GM12878 (cell line): ENCODE data around the gene FZD8. TPM values are rescaled to one million over a fixed set of nuclear protein-coding genes. Genes with fewer than 3 reads are reported as not detected.

Source experiments
- ATAC-seq: fragments of 200-7000 bp; cut with Tn5 transposase; 3 replicates; pipeline ENCODE4 v1.9.1; 2020; ENCODE audit warnings: mild to moderate bottlenecking, moderate library complexity
- BruUV-seq: library from RNA; stranded (reverse); fragments of 400-500 nt; replicated peaks from 2 replicates; lab custom pipeline; 2021; lab: Mats Ljungman, UMichigan
- CTCF ChIA-PET: fragments of 300-600 bp; sonication (Branson Sonifier 250); formaldehyde crosslinking; extraction: SDS; loops from one replicate; lab custom pipeline; 2021; ENCODE audit warnings: inconsistent platforms; lab: Yijun Ruan, JAX
- POLR2A ChIA-PET: fragments of 350-600 bp; formaldehyde crosslinking; extraction: SDS; loops from one replicate; lab custom pipeline; 2021; ENCODE audit warnings: inconsistent platforms; lab: Charles Lee
- RAD21 ChIA-PET: fragments of 300-600 bp; sonication (Branson Sonifier 250); formaldehyde crosslinking; loops from one replicate; lab custom pipeline; 2023; ENCODE audit warnings: antibody characterized with exemption; ENCODE audit not compliant: unreplicated experiment; lab: Charles Lee
- SMC1A ChIA-PET: fragments of 300-600 bp; sonication (Branson Sonifier 250); formaldehyde crosslinking; loops from one replicate; lab custom pipeline; 2023; ENCODE audit not compliant: unreplicated experiment, uncharacterized antibody; lab: Charles Lee
- DNase-seq: peaks from one replicate; pipeline ENCODE4 v3.0.0-alpha.2; 2011; ENCODE audit warnings: low read depth, low spot score
- FAIRE-seq: peaks from 3 replicates; lab custom pipeline; 2011; peaks lifted over from hg19 to GRCh38; lab: Jason Lieb, UNC
- H2AFZ ChIP-seq: 2 replicates; pipeline ENCODE4 v1.6.0; 2011; ENCODE audit warnings: low read depth, low read length, control low read depth; ENCODE audit not compliant: control insufficient read depth
- H3K27ac ChIP-seq: 2 replicates; pipeline ENCODE4 v1.5.1; 2011; ENCODE audit warnings: control low read depth; ENCODE audit not compliant: control insufficient read depth, insufficient read depth
- H3K27me3 ChIP-seq, 2 experiments: replicated peaks in 1 of 2; 2 replicates each; pipeline versions ENCODE4 v1.6.0 to v1.6.1; 2011; ENCODE audit warnings: low read length in 1 of 2; ENCODE audit not compliant: control insufficient read depth in 2 of 2, insufficient read depth in 2 of 2
- H3K36me3 ChIP-seq, 2 experiments: 2 replicates each; pipeline ENCODE4 v1.5.1; 2011; ENCODE audit warnings: low read length in 1 of 2; ENCODE audit not compliant: control insufficient read depth in 2 of 2, insufficient read depth in 2 of 2
- H3K4me1 ChIP-seq: 2 replicates; pipeline ENCODE4 v1.6.1; 2011; ENCODE audit warnings: mild to moderate bottlenecking, low read length, moderate library complexity, mixed read lengths; ENCODE audit not compliant: control insufficient read depth, insufficient read depth
- H3K4me2 ChIP-seq: 2 replicates; pipeline ENCODE4 v1.6.0; 2011; ENCODE audit warnings: control low read depth; ENCODE audit not compliant: control insufficient read depth, insufficient read depth
- H3K4me3 ChIP-seq: fragments of 200-600 bp; sonication (generic); 2 replicates; pipeline ENCODE4 v1.5.1; 2016
- H3K79me2 ChIP-seq: 2 replicates; pipeline ENCODE4 v1.6.0; 2011; ENCODE audit warnings: low read length; ENCODE audit not compliant: control insufficient read depth, insufficient read depth
- H3K9ac ChIP-seq: 2 replicates; pipeline ENCODE4 v1.8.0; 2011; ENCODE audit warnings: low read length, control low read depth, mixed read lengths; ENCODE audit not compliant: control insufficient read depth, insufficient read depth
- H3K9me3 ChIP-seq: replicated peaks from 3 replicates; pipeline ENCODE4 v1.5.1; 2011; ENCODE audit warnings: mild to moderate bottlenecking, low read length; ENCODE audit not compliant: control insufficient read depth, insufficient read depth
- H4K20me1 ChIP-seq: 2 replicates; pipeline ENCODE4 v1.6.0; 2011; ENCODE audit not compliant: control insufficient read depth, insufficient read depth
- CREB1 ChIP-seq: IDR thresholded peaks from 2 replicates; pipeline ENCODE4 v1.6.1; 2012; ENCODE audit warnings: low read depth, mild to moderate bottlenecking, inconsistent platforms
- EZH2 ChIP-seq: IDR thresholded peaks from 2 replicates; pipeline ENCODE4 v1.6.1; 2012; ENCODE audit warnings: low read depth, mild to moderate bottlenecking, control low read depth, inconsistent platforms, low read length, borderline replicate concordance; ENCODE audit not compliant: control insufficient read depth
- GATAD2B ChIP-seq: fragments of 450-650 bp; conservative IDR thresholded peaks from 2 replicates; pipeline ENCODE4 v1.6.1; 2017; ENCODE audit warnings: low read depth, mild to moderate bottlenecking, moderate library complexity
- JUND ChIP-seq: IDR thresholded peaks from 2 replicates; pipeline ENCODE4 v1.6.1; 2012; ENCODE audit warnings: low read depth, mild to moderate bottlenecking, low read length, improper control_type of control experiment, moderate library complexity
- KAT2A ChIP-seq: conservative IDR thresholded peaks from 2 replicates; pipeline ENCODE4 v1.6.1; 2011; ENCODE audit warnings: low read depth, low read length; ENCODE audit not compliant: control insufficient read depth
- KLF5 ChIP-seq: fragments of 450-650 bp; IDR thresholded peaks from 2 replicates; pipeline ENCODE4 v1.6.1; 2014; ENCODE audit warnings: mild to moderate bottlenecking; ENCODE audit not compliant: partially characterized antibody
- MXI1 ChIP-seq: fragments of 150-350 bp; IDR thresholded peaks from 2 replicates; pipeline ENCODE4 v1.6.1; 2011; ENCODE audit warnings: low read depth, mild to moderate bottlenecking, inconsistent platforms, low read length, improper control_type of control experiment
- NFYA ChIP-seq: IDR thresholded peaks from 2 replicates; pipeline ENCODE4 v1.6.1; 2011; ENCODE audit warnings: low read depth, mild to moderate bottlenecking, low read length, improper control_type of control experiment, borderline replicate concordance
- POU2F2 ChIP-seq: IDR thresholded peaks from 3 replicates; pipeline ENCODE4 v1.6.1; 2011; ENCODE audit warnings: low read depth, mild to moderate bottlenecking, low read length, borderline replicate concordance
- PRDM15 ChIP-seq: fragments of 450-650 bp; formaldehyde crosslinking; IDR thresholded peaks from 2 replicates; pipeline ENCODE4 v1.4.0; 2020; ENCODE audit warnings: mild to moderate bottlenecking, moderate library complexity
- SREBF1 ChIP-seq: IDR thresholded peaks from 2 replicates; pipeline ENCODE4 v1.6.1; 2012; ENCODE audit warnings: mild to moderate bottlenecking, low read length
- SRF ChIP-seq, 2 experiments: IDR thresholded peaks; 2 replicates each; pipeline ENCODE4 v1.6.1; 2011; ENCODE audit warnings: low read depth in 2 of 2, low read length in 2 of 2, mild to moderate bottlenecking in 1 of 2, moderate library complexity in 1 of 2
- TARDBP ChIP-seq: IDR thresholded peaks from 2 replicates; pipeline ENCODE4 v1.6.1; 2016; ENCODE audit warnings: borderline replicate concordance
- TBL1XR1 ChIP-seq: IDR thresholded peaks from 2 replicates; pipeline ENCODE4 v1.6.1; 2012; ENCODE audit warnings: low read depth, low read length, improper control_type of control experiment
- ZNF24 ChIP-seq: fragments of 450-650 bp; IDR thresholded peaks from 2 replicates; pipeline ENCODE4 v1.6.1; 2017; ENCODE audit warnings: antibody characterized with exemption, mild to moderate bottlenecking
- WGBS: methylation state at CpG from one replicate; pipeline ENCODE4 v1.1.6; 2016; ENCODE audit warnings: low lambda C conversion rate; ENCODE audit not compliant: insufficient replicate concordance, insufficient coverage; ENCODE audit errors: missing lambda C conversion rate; 5-methylcytosine and 5-hydroxymethylcytosine counted together
- in situ Hi-C: fragments of 300-500 bp; cut with MboI; formaldehyde crosslinking; loops from 9 replicates; pipeline ENCODE4 v1.14.3; 2018; ENCODE audit warnings: mixed read lengths
- intact Hi-C: fragments of 100-400 bp; cut with micrococcal nuclease; formaldehyde crosslinking; loops from one replicate; pipeline ENCODE4 v1.14.2; 2022; ENCODE audit not compliant: unreplicated experiment
- polyA plus RNA-seq, 11 experiments: library from polyadenylated mRNA; depleted of rRNA in 4 of 11; unstranded in 6 of 11; stranded (reverse) in 5 of 11; fragments of >200 nt; fragmentation: Nextera tagmentation in 4 of 11; fragmentation: Illumina TruSeq in 1 of 11; extraction: Ambion mirVana in 4 of 11; extraction: Trizol in 1 of 11; gene quantifications; 1 replicate in 1 of 11; 2 replicates in 10 of 11; pipeline versions ENCODE4 v1.2.1 to v1.2.3, GENCODE V29; 2011 to 2016; ENCODE audit warnings: inconsistent platforms in 2 of 11, missing spikeins in 2 of 11, low read depth in 1 of 11
- total RNA-seq, 4 experiments: library from RNA; depleted of rRNA in 3 of 4; stranded (reverse); fragments of >200 nt in 3 of 4; fragmentation: Illumina TruSeq in 1 of 4; extraction: Trizol in 1 of 4; gene quantifications; 2 replicates each; pipeline versions ENCODE4 v1.2.1 to v1.2.3, GENCODE V29; 2013 to 2021

FZD8 gene
- total and polyA plus RNA-seq, 10 of the 15 experiments (the other 5 are each of a cell fraction or from before 2014, with no cell fraction given), result 0.03 to 0.72 (median 0.10) TPM; not detected in 3

- H3K4me2 ChIP-seq, result no peak overlapping the region
- BruUV-seq, result no TSS peak
- H3K27me3 ChIP-seq, result peaks cover 1 to 5% of the 10 kb centered on the region in 2 experiments; a peak in 3 of 4 replicates
- no peaks in the 10 kb centered on the region for H4K20me1 ChIP-seq
- FAIRE-seq, result no peak
- intact Hi-C loops (no loop called here), in situ Hi-C loops (no loop called here)
- H3K27ac ChIP-seq, result no peak overlapping the region
- H3K79me2 ChIP-seq, result no peaks in the 10 kb centered on the region
- ChIA-PET RAD21 (no interaction called here), SMC1A (no interaction called here), POLR2A (no interaction called here), CTCF (no interaction called here)
- no peaks in the 10 kb centered on the region for H3K4me1 ChIP-seq
- WGBS, result 61% methylated on average over 16 of the region's 16 CpGs
- no peaks in the 10 kb centered on the region; the same call in 2 of the 3 replicates for H3K9me3 ChIP-seq
- no peak for DNase-seq
- no peak overlapping the region for H3K4me3 ChIP-seq
- TF ChIP-seq SRF (IDR thresholded peaks at IDR 0.05; ENCODE audit: low read depth in 2 of 2, low read length in 2 of 2), result no peak
- TF ChIP-seq KLF5, result no peak
- no peak for TF ChIP-seq SREBF1
- TF ChIP-seq TBL1XR1, result no peak
- no peak for TF ChIP-seq EZH2
- no peak for TF ChIP-seq ZNF24
- no peak for TF ChIP-seq CREB1
- no peak for TF ChIP-seq NFYA
- no peak for TF ChIP-seq JUND
- TF ChIP-seq MXI1, result no peak
- TF ChIP-seq GATAD2B, result no peak
- TF ChIP-seq POU2F2, result no peak
- TF ChIP-seq PRDM15 (CRISPR knock-in tag), result no peak
- no peak for TF ChIP-seq KAT2A
- no peak for TF ChIP-seq TARDBP
- no peak overlapping the region for H3K9ac ChIP-seq
- H3K36me3 ChIP-seq, result no peaks in the 10 kb centered on the region
- no peak for ATAC-seq
- no peak overlapping the region for H2AFZ ChIP-seq
Observed at GRCh38 chr10:35608328-35608672, 33.8 kb downstream of the FZD8 start.
